Stimulated activated CD8-positive, alpha-beta memory T cell treated with anti-CD3 and anti-CD28 coated beads, Interleukin-12 subunit alpha, Interleukin-12 subunit beta, amount 100 ng/mL, for 24 hours (primary cell): ENCODE results near the gene TBX19.

Experiments used
- DNase-seq: peaks from one replicate; pipeline ENCODE4 v3.0.0-alpha.2; 2020; ENCODE audit errors: extremely low read depth

Gene TBX19

DNA sequence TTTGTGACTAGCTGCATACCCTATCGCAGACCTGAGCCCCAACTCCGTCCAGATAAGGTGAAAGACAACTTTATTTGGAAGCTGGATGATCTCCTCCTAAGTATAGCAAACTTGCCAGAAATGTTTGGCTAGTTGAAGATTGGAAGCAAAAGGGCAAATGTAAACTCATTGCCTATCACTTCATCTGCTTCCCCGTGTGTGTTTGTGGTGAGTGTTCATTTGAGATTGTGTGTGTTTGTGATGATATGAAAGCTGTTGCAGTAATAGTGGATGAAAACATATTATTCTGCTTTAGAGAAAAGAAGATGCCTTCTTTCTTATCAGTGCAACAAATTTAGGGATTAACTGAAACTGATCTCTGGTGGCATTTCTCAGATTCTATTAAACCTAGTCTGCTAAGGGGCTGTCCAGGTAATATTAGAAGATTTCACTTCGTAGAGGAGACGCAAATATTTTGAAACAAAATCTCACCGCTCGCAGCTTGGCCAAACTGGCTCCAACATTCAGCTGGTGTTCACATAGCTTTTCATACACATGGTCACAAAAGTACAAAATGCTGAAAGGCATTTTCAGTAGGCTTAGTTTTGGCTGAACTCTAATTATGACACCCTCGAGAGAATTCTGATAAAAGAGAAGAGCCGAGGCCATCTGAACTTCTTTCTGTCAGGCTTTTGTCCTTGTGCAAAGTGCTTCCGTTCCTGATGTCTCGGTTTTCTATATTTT lies 1.1 kb downstream of the TBX19 start:
- DNase-seq: no peak

GRCh38 chr1:168285521-168285790 lies 4.8 kb downstream of the TBX19 start:
- DNase-seq: no peak

DNA sequence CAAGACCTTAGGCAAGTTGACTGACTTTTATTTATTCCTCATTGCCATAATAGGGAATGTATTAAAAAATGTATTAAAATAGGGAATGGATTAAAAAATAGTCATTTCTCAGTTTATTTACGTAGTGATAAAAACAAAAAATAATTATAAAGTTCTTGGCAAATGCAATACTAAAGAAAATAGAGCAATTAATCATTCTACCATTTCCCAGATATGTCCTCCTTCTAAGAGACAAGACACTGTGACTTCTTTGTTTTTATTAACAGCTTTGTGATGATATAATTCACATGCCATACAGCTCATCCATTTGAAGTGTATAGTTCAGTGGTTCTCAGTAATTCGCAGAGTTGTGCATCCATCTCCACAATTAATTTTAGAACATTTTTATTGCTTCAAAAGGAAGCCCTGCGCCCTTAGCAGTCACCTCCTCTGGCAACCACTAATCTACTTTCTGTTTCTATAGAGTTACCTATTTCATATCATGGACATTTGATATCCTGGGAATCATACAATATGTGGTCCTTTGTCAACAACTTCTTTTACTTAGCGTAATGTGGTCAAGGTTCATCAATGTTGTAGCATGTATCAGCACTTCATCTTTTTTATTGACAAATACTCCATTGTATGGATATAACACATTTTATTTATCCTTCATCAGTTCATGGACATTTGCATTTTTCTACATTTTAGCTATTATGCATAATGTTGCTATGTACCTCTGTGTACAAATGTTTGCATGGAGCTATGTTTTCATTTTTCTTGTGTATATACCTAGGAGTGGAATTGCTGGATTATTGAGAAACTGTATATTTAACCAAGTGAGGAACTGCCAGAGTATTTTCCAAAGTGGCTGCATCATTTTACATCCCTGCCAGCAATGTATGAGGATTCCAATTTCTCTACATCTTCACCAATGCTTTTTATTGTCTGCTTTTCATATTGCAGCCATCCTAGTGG lies 5.6 kb downstream of the TBX19 start:
- DNase-seq: no peak

GRCh38 chr1:168287237-168287664 lies 6.6 kb downstream of the TBX19 start:
- no peak for DNase-seq

DNA sequence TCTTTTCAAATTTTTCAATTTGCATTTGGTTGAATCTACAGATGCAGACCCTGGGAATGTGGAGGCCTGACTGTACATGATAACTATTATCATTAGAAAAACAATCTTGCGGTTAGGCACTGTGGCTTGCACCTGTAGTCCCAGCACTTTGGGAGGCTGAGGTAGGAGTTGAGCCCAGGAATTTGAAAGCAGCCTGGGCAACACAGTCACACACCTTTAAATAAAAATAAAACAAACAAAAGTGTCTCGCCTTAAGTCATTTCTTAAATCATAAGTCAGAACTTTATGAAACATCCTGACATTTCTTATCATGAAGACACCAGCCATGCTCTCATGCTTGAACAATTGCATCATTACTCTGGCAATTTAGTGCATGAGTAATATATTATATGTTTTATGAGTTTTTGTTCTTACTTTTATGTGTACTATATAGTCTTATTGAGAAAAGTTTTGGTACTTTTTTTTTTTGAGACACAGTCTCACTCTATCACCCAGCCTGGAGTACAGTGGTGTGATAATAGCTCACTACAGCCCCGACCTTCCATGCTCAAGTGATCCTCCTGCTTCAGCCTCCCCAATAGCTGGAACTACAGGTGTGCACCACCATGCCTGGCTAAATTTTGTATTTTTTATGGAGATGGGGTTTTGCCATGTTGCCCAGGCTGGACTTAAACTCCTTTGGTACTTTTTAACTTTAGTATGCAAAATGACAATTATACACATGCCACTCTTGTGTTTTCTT lies 7.8 kb downstream of the TBX19 start:
- no peak for DNase-seq

DNA sequence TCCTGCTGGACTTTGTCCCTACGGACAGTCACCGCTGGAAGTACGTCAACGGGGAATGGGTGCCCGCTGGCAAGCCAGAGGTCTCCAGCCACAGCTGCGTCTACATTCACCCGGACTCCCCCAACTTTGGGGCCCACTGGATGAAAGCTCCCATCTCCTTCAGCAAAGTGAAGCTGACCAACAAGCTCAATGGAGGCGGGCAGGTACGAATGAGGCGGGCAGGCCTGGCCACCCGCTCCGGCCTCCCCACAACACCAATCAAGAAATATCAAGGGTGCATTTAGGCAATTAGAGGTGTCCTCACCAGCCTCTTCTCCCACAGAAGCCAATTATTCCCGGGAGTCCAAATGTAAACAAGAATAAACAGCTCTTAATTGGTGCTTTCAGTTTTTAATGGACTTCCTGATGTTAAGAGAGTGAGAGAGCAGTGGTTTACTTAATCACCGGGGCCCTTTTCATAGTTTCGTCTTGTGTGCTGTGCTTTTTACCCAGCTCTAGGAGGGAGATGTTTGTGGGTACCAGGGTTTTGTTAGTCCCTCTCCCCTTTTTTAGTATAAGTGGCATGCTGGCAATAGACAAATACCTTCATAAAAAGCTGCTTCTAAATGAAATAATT lies 10.7 kb downstream of the TBX19 start:
- DNase-seq: no peak

GRCh38 chr1:168293356-168293755 lies 12.7 kb downstream of the TBX19 start:
- DNase-seq: no peak

- DNase-seq: no peak
These were observed 14.9 kb downstream of the TBX19 start for GRCh38 chr1:168295411-168296114.

DNA sequence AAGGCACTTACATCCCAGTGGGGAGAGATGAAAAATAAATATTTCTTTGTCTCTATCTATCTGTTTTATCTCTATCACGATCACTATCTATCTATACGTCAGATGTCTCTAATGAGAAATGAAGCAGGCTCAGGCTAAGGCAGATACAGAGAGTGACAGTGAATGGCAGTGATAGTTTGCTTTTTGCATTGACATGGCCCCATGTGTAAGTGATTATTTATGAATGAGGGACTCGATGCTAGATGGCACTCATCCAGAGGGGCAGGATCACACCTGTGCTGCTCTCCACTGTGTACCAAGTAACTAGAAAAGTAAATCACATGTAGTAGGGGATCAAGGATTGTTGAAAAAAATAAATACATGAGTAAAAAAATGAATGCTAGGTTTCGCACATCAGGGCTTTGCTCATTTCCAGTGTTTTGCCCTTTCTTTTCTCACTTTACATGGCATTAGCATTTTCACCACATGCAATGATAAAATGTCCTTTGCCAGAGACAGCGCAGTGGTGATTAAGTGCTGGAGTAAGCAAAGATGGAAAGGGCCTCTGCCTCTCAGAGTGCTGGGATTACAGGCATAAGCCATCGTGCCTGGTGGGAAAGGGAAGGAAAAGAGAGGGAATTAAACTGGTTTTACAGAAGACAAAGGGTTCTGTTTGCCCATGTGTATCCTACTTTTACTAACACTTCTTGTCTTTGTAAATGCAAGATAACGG lies 16.5 kb downstream of the TBX19 start:
- DNase-seq: no peak

GRCh38 chr1:168298446-168298845 lies 17.8 kb downstream of the TBX19 start:
- no peak for DNase-seq

GRCh38 chr1:168300626-168301025 lies 19.9 kb downstream of the TBX19 start:
- no peak for DNase-seq

DNA sequence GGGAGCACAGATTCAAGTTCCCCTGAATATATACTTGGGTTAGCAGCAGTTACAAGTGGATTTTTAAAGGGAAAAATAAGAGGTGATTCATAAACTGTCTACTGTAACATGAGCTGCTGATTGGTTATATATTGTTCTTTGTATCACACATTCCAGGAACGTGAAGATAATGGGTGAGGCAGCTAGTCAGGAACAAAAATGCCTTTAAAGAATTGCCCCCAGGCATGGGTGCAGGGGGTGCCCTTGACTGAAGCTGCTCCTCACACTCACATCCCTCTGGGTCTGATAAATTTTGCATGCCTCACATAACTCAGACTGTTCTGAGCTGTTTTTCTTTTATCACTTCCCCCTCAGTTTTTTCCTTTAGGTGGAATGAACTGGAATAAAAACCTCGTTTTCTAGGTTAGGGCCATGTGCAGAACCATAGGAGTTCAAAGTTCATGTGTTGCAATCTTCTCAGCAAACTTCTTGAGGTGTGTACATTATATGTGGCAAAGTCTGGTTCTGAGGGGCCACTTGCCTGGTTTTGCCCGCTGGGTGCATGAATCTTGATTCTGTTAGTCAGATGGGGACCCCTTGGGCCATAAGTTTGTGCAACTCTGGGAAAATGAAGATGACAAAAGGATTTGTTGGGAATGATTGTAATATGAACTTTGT lies 21.1 kb downstream of the TBX19 start:
- DNase-seq: no peak

GRCh38 chr1:168303716-168304540 lies 23.3 kb downstream of the TBX19 start:
- DNase-seq: no peak

DNA sequence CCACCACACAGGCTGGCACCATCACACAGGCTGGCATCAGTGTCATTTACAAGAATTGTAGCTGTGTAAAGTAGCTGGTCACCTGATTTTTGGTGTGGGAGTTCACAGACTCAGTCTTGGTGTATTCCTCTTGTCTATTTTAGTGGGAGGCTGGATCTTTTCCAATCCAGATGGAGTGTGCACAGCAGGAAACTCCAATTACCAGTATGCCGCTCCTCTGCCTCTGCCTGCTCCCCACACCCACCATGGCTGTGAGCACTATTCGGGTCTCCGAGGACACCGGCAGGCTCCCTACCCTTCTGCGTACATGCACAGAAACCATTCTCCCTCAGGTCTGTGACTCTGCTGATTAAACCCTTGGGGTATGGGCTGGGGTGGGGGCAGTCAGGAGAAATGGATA lies 24.2 kb downstream of the TBX19 start:
- no peak for DNase-seq

DNA sequence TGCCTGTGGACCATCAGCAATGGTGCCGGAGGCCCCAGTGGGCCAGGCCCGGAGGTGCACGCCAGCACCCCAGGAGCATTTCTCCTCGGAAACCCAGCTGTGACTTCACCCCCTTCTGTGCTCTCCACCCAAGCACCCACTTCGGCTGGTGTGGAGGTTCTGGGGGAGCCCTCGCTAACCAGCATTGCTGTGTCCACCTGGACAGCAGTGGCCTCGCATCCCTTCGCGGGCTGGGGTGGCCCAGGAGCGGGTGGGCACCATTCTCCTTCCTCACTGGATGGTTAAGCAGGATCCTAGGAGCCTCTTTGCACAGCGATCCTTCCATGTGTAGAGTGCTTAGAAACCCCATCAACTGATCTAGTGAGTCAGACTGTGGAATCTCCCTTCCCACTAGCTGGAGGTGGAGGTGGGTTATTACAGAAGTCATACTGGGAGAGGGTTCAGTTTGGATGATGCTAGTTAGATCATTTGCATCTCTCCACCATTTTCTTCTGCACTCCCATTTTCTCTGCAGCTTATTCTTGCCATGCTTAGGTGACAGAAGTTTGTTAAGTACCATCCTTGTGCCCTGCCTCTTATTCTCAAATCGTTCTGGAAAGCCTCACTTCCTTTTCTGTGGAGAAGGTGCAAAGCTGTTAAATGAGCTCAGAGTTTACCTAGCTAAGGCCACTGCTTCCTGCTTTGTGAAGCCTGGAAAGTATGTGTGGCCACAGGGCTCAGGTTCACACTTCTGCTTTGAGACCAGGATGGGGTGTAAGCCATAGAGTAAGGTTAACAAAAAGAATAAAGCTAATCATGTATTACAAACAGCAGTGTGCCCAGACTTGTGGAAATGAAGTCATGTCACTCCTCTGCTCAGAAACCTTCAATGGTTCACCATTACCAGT lies 32.3 kb downstream of the TBX19 start:
- DNase-seq: no peak

DNA sequence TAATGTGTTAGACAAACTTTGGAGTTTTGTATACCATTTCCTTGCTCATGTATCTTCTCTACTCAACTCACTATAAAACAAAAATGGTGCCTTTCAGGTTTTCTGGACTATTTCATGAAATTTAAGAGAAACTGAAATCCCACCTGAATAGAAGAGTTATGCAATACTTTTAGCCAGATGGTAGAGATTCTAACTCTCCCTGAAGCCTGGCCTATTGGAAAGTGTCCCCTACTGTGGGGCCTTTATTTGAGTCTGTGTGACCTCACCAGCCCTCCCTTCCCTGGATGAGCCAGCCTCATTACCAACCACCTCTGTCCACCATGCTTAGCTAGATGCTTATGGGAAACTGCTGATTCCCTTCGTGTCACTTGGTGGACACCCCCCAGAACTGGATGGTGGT lies 35.5 kb downstream of the TBX19 start:
- no peak for DNase-seq

- DNase-seq: no peak
These were observed 36.6 kb downstream of the TBX19 start for GRCh38 chr1:168317309-168317708.

DNA sequence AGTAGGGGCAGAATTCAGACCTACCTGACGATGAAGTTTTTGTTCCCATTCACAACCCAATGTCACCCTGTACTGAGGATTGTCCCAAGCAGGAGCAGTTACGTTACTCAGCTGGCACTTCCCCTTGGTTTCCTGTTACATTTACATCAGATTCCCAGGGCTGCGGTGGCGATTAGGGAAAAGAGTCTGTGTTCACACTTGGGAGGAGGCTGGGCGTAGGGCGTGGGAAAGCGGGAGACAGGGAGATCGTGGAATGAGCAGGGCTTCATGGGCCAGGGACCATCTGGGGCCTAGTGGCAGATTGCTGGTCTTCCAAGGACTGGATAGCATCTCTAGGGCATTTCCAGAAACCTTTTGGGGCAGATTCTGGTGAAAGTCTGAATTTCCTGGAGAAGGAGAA lies 39.0 kb downstream of the TBX19 start:
- no peak for DNase-seq
